Neural crest cell (in vitro differentiated cells): Measurements from ENCODE around the gene CBY2. TPM values are rescaled to one million over a fixed set of nuclear protein-coding genes. Genes with fewer than 3 reads are reported as not detected.

Experiments
- DNase-seq: peaks from one replicate; pipeline ENCODE4 v3.0.0; 2021; ENCODE audit warnings: low read depth, mixed read lengths, low spot score
- H3K27ac Mint-ChIP-seq: one replicate; pipeline ENCODE4 v1.8.0; 2021; ENCODE audit warnings: mild to moderate bottlenecking, mixed read lengths; ENCODE audit not compliant: unreplicated experiment
- H3K27me3 Mint-ChIP-seq: 2 replicates; pipeline ENCODE4 v1.8.0; 2021; ENCODE audit warnings: low read depth, mild to moderate bottlenecking, mixed read lengths
- H3K36me3 Mint-ChIP-seq: 2 replicates; pipeline ENCODE4 v1.8.0; 2021; ENCODE audit warnings: low read depth, mild to moderate bottlenecking, mixed read lengths
- H3K4me1 Mint-ChIP-seq: 2 replicates; pipeline ENCODE4 v1.8.0; 2021; ENCODE audit warnings: mixed read lengths
- H3K4me3 Mint-ChIP-seq: one replicate; pipeline ENCODE4 v1.8.0; 2021; ENCODE audit warnings: mild to moderate bottlenecking, mixed read lengths
- H3K9me3 Mint-ChIP-seq: 2 replicates; pipeline ENCODE4 v1.8.0; 2021; ENCODE audit warnings: mixed read lengths
- total RNA-seq: library from RNA; stranded (reverse); gene quantifications from 2 replicates; pipeline ENCODE4 v1.2.1, GENCODE V29; 2021
- TF ChIP-seq, protein P1 (sequence below): fragments of 200-600 bp; sonication (generic); conservative IDR thresholded peaks from 2 replicates; pipeline ENCODE4 v1.5.0; 2021; ENCODE audit warnings: antibody characterized with exemption, mild to moderate bottlenecking

Gene CBY2
- total RNA-seq, 1 donor from 2014 or later = not detected

DNA sequence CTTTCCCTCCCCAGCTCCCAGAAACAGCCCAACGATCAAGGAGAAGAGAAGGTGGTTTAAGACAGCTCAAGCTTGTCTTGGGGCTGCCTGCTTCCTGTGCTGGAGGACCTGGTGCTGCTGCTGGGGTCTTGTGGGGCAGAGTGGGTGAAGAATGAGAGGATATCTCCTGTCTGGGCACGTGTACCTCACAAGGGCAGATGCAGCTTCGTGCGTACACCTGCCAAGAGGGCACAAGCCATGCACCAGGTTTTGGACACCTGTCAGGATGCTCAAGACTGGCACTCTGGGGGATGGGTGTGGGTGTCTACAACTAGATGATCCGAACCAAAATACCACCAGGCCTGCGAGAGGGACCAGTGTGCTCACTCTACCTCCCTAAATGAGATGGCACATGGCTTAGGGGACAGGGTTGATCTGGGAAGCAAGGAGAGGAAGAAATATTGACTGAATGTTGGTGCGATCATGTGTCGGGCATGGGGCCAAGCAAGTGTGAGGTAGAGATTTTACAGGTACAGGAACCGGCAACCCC is 2.2 kb downstream of the CBY2 start:
- H3K36me3 Mint-ChIP-seq = no peaks in the 10 kb centered on the region
- no peaks in the 10 kb centered on the region for H3K27me3 Mint-ChIP-seq
- H3K27ac Mint-ChIP-seq = no peak overlapping the region
- peaks cover 31% of the 10 kb centered on the region for H3K4me1 Mint-ChIP-seq
- DNase-seq = no peak
- TF ChIP-seq, protein P1, sequence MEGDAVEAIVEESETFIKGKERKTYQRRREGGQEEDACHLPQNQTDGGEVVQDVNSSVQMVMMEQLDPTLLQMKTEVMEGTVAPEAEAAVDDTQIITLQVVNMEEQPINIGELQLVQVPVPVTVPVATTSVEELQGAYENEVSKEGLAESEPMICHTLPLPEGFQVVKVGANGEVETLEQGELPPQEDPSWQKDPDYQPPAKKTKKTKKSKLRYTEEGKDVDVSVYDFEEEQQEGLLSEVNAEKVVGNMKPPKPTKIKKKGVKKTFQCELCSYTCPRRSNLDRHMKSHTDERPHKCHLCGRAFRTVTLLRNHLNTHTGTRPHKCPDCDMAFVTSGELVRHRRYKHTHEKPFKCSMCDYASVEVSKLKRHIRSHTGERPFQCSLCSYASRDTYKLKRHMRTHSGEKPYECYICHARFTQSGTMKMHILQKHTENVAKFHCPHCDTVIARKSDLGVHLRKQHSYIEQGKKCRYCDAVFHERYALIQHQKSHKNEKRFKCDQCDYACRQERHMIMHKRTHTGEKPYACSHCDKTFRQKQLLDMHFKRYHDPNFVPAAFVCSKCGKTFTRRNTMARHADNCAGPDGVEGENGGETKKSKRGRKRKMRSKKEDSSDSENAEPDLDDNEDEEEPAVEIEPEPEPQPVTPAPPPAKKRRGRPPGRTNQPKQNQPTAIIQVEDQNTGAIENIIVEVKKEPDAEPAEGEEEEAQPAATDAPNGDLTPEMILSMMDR = no peak
- no peak overlapping the region for H3K4me3 Mint-ChIP-seq
- peaks cover under 1% of the 10 kb centered on the region for H3K9me3 Mint-ChIP-seq

GRCh38 chr13:45704854-45705695 is 3.0 kb downstream of the CBY2 start:
- Mint-ChIP-seq H3K27ac (peak overlapping the region; percentile 23), H3K36me3 (no peaks in the 10 kb centered on the region), H3K4me1 (peaks cover 31% of the 10 kb centered on the region), H3K9me3 (peaks cover 2% of the 10 kb centered on the region), H3K4me3 (no peak overlapping the region), H3K27me3 (no peaks in the 10 kb centered on the region)
- TF ChIP-seq, protein P1 = no peak
- no peak for DNase-seq

- Mint-ChIP-seq H3K27me3 (no peaks in the 10 kb centered on the region), H3K4me3 (no peak overlapping the region), H3K27ac (peak overlapping the region; percentile 58), H3K36me3 (no peaks in the 10 kb centered on the region), H3K4me1 (peaks cover 31% of the 10 kb centered on the region), H3K9me3 (peaks cover 2% of the 10 kb centered on the region)
- no peak for DNase-seq
- TF ChIP-seq, protein P1 = no peak
Measured at GRCh38 chr13:45705918-45706317, 3.8 kb downstream of the CBY2 start.

DNA sequence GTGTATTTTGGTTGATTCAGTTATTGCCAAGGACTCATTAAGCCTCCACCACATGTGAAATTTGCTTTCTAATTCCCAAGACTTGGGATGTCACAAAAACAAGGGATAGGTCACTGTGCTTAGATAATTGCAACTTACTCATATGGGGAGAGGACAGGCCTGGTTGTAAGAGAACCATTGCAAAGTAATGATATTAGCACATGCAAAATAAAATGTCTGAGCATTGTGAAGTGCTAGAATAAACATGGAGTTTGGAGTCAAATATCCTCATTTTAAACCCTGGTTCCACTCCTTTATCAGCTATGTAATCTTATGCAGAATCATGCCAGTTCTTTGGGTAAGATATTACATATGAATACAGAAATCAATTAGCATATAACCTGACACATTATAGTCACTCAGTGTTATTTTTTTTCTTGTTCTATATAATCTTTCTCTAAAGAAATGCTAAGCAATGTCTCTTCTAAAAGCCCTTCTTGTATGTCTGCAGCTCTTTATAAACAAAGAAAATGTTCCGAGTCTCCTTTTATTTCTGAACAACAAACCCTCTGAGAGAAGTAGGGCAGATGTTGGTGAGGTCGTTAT is 5.5 kb downstream of the CBY2 start:
- no peaks in the 10 kb centered on the region for H3K27me3 Mint-ChIP-seq
- H3K27ac Mint-ChIP-seq = no peak overlapping the region
- H3K9me3 Mint-ChIP-seq = peaks cover 2% of the 10 kb centered on the region
- no peaks in the 10 kb centered on the region for H3K36me3 Mint-ChIP-seq
- TF ChIP-seq, protein P1 = no peak
- no peak for DNase-seq
- H3K4me3 Mint-ChIP-seq = no peak overlapping the region
- peaks cover 31% of the 10 kb centered on the region for H3K4me1 Mint-ChIP-seq

DNA sequence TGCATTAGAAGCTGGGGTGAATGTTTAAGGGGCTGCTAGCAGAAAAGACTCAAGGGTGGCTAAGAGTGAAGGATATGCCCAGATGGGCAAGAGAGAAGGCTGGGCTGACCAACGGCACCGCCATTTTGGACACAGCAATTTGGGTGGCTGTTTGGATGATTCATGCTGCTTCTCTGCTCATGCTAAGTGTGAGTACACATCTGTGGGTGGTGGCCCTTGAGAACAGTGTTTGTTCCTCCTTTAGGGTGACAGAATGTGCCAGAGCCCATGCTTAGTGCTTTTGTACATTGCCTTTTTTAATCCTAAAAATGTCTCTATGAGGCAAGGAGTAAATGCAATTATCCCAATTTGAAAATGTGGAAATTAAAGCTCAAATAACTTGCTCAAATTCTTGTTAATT is 9.8 kb downstream of the CBY2 start:
- no peaks in the 10 kb centered on the region for H3K36me3 Mint-ChIP-seq
- no peak for DNase-seq
- peaks cover 2% of the 10 kb centered on the region for H3K9me3 Mint-ChIP-seq
- H3K27ac Mint-ChIP-seq = no peak overlapping the region
- TF ChIP-seq, protein P1 = no peak
- H3K27me3 Mint-ChIP-seq = no peaks in the 10 kb centered on the region
- H3K4me3 Mint-ChIP-seq = no peak overlapping the region
- peaks cover 12% of the 10 kb centered on the region for H3K4me1 Mint-ChIP-seq
